Lower leg skin (tissue), 4 donors: ENCODE data around the gene TRAP1. TPM values are rescaled to one million over a fixed set of nuclear protein-coding genes. Genes with fewer than 3 reads are reported as not detected.

Experiments
- DNase-seq, 2 donors: peaks; one replicate each; pipeline ENCODE4 v3.0.0-alpha.2; 2019; ENCODE audit warnings: low spot score in 2 of 2
- H3K4me3 ChIP-seq: fragments of 200-600 bp; sonication (generic); 2 replicates; pipeline ENCODE4 v1.5.1; 2017; ENCODE audit warnings: mild to moderate bottlenecking, low read depth; ENCODE audit not compliant: poor library complexity, severe bottlenecking
- POLR2A ChIP-seq, 2 donors: fragments of 450-650 bp; IDR thresholded peaks; one replicate each; pipeline ENCODE4 v1.6.1; 2016 to 2017; ENCODE audit warnings: antibody characterized with exemption in 2 of 2, mild to moderate bottlenecking in 1 of 2, moderate library complexity in 1 of 2
- WGBS, 2 donors: methylation state at CpG; one replicate each; pipeline ENCODE4 v1.1.5; 2018; 5-methylcytosine and 5-hydroxymethylcytosine counted together
- intact Hi-C: fragments of 100-400 bp; cut with DNase I; formaldehyde crosslinking; loops from one replicate; pipeline ENCODE4 v1.15.0; 2023; ENCODE audit warnings: low total_unique reads
- total RNA-seq, 4 donors: library from RNA; depleted of rRNA; stranded (reverse); fragments of >200 nt; gene quantifications; one replicate each; pipeline ENCODE4 v1.1.0, GENCODE V29; 2016
- TF ChIP-seq, protein P1 (sequence below), 3 donors: fragments of 450-650 bp; IDR thresholded peaks; one replicate each; pipeline ENCODE4 v1.5.1; 2016; ENCODE audit warnings: antibody characterized with exemption in 3 of 3, mild to moderate bottlenecking in 3 of 3, moderate library complexity in 2 of 3

Gene TRAP1
- total RNA-seq, 4 donors from 2014 or later: 56.2 to 94.1 (median 67.4) TPM

DNA sequence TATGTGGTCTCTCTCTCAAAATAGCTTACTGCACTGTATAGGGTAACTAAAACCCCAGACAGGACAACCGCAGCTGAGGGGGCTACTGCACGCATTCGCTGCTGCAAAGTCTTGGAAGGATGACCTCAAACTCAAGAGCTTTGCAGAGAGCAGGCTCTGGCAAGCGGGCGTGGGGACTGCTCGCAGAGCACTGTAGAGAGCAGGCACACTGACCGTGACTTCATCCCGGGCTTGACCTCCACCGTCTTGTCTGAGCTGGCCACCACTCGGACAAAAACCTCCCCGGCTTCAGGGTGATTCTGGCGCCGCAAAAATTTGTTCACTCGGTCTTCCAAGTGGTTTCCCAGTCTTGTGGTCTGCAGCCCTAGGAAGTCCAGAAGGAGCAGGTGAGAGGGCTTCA lies 22.9 kb upstream of the TRAP1 start:
- TF ChIP-seq, protein P1, sequence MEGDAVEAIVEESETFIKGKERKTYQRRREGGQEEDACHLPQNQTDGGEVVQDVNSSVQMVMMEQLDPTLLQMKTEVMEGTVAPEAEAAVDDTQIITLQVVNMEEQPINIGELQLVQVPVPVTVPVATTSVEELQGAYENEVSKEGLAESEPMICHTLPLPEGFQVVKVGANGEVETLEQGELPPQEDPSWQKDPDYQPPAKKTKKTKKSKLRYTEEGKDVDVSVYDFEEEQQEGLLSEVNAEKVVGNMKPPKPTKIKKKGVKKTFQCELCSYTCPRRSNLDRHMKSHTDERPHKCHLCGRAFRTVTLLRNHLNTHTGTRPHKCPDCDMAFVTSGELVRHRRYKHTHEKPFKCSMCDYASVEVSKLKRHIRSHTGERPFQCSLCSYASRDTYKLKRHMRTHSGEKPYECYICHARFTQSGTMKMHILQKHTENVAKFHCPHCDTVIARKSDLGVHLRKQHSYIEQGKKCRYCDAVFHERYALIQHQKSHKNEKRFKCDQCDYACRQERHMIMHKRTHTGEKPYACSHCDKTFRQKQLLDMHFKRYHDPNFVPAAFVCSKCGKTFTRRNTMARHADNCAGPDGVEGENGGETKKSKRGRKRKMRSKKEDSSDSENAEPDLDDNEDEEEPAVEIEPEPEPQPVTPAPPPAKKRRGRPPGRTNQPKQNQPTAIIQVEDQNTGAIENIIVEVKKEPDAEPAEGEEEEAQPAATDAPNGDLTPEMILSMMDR (IDR thresholded peaks at IDR 0.05): no peak
- TF ChIP-seq POLR2A (IDR thresholded peaks at IDR 0.05): no peak
- WGBS, 2 donors: 92 to 97% methylated on average over 14 of the region's 14 CpGs
- intact Hi-C loops: no loop called here

DNA sequence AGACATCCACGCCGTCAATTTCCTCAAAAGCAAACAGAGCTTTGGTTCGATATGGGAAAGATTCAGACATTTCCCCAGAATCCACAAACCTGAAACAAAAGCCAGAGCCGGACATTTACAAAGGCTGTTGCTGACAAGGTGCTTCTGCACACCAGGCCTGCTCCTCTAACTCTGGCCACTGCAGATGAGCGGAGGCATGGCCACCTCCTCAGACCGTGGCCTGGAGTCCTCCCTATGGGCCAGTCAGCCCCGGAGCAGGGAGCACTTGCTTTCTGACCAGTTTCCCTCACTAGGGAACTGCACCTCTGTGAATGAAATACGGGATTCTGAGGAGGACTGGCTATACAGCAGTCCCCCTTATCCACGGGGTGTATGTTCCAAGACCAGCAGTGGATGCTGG lies 22.3 kb upstream of the TRAP1 start:
- no peak overlapping the region for H3K4me3 ChIP-seq
- intact Hi-C loops: no loop called here
- WGBS, 2 donors: 92 to 93% methylated on average over 9 of the region's 9 CpGs
- TF ChIP-seq POLR2A (IDR thresholded peaks at IDR 0.05): no peak
- TF ChIP-seq, protein P1 (IDR thresholded peaks at IDR 0.05): no peak
- DNase-seq: no peak

More for the DNA sequence above, 22.9 kb upstream of the TRAP1 start:
- H3K4me3 ChIP-seq: no peak overlapping the region
- no peak for DNase-seq

DNA sequence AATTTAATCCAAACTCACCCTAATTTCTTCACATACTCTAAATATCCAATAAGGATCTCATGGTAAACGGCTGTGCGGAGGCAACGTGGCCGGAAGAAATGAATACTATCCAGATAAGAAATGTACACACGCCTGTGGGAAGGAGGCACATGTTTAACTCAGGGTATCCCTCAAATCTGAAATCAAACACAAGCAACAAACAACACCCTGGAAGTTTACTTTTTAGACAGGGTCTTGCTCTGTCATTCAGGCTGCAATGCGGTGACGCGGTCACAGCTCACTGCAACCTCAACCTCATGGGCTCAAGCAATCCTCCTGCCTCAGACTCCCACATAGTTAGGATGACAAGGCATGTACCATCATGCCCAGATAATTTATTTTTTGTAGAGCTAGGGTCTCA lies 21.2 kb upstream of the TRAP1 start:
- TF ChIP-seq, protein P1 (IDR thresholded peaks at IDR 0.05): no peak
- TF ChIP-seq POLR2A (IDR thresholded peaks at IDR 0.05): no peak
- DNase-seq: no peak
- WGBS, 2 donors: 97% methylated on average over 8 of the region's 8 CpGs
- no peak overlapping the region for H3K4me3 ChIP-seq
- intact Hi-C loops: no loop called here

DNA sequence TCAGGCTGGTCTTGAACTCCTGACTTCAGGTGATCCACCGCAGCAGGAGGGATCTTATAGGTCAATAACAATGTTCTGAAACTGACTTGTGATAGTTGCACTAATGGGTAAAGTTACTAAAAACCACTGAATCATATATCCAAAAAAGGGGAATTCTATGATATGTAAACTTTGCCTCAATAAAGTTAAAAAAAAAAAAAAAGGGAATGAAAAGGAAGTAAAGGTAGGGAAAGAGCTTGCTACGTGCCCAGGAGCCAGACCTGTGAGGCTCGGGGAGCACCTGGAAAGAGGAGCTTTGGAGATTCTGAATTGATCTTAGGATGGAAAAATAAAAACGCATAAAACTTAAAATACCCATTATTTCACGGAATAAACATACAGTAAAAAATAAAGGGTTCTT lies 20.8 kb upstream of the TRAP1 start:
- intact Hi-C loops: no loop called here
- WGBS, 2 donors: 94 to 96% methylated on average over 5 of the region's 5 CpGs
- no peak for TF ChIP-seq POLR2A (IDR thresholded peaks at IDR 0.05)
- TF ChIP-seq, protein P1 (IDR thresholded peaks at IDR 0.05): no peak
- no peak for DNase-seq
- H3K4me3 ChIP-seq: no peak overlapping the region

DNA sequence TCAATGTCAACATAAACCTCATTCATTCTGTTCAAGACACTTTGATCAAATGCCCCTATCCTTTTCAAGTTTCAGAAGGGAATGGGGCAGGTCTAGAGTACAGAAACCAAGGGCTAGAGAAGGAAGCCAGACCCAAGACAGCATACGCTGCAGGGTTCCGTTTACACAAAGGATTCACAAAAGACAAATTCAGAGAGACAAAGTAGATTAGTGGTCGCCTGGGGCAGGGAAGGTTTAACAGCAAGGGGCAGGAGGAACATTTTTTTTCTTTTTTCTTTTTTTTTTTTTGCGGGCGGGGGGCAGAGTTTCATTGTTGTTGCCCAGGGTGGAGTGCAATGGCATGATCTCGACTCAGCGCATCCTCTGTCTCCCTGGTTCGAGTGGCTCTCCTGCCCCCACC lies 19.9 kb upstream of the TRAP1 start:
- TF ChIP-seq POLR2A (IDR thresholded peaks at IDR 0.05): no peak
- TF ChIP-seq, protein P1 (IDR thresholded peaks at IDR 0.05): no peak
- no peak for DNase-seq
- intact Hi-C loops: no loop called here
- no peak overlapping the region for H3K4me3 ChIP-seq
- WGBS, 2 donors: 91 to 92% methylated on average over 8 of the region's 8 CpGs

DNA sequence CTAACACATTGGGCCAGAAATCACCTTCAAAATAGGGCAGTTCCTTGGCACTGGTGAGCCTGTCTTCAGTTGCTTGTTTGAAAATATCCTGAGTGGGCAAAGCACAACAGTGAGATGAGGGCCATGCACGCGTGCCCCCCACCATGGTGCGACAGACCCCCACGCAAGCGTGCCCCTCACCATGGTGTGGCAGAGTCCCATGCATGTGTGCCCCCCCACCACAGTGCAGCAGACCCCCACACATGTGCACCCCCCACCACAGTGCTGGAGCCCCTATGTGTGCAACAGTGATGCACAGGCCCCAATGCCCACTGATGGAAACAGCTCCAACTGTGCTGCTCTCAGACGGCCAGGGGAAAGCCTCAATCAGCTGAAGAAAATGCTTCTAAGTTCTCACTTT lies 18.8 kb upstream of the TRAP1 start:
- intact Hi-C loops: no loop called here
- no peak for DNase-seq
- no peak overlapping the region for H3K4me3 ChIP-seq
- TF ChIP-seq, protein P1 (IDR thresholded peaks at IDR 0.05): no peak
- no peak for TF ChIP-seq POLR2A (IDR thresholded peaks at IDR 0.05)
- WGBS, 2 donors: 87 to 94% methylated on average over 4 to 6 of the region's 6 CpGs
